Daoy (cell line): ENCODE data around the gene MS4A8. TPM values are rescaled to one million over a fixed set of nuclear protein-coding genes. Genes with fewer than 3 reads are reported as not detected.
A peak's percentile ranks its signal among the peaks of the same experiment; 100 is the strongest.
"Not testable (repeated sequence)": the region's sequence is repeated elsewhere in the genome, so short reads cannot be mapped to it uniquely, and the experiment has no call there.

Source experiments
- DNase-seq: peaks from one replicate; pipeline ENCODE4 v3.0.0-alpha.2; 2015; ENCODE audit warnings: low read depth
- total RNA-seq: library from RNA; depleted of rRNA; stranded (reverse); fragments of >200 nt; shearing (Covaris generic); gene quantifications from 2 replicates; pipeline ENCODE4 v1.2.3, GENCODE V29; 2014; rRNA removed

Gene MS4A8
- total RNA-seq = not detected in 2 replicates

DNA sequence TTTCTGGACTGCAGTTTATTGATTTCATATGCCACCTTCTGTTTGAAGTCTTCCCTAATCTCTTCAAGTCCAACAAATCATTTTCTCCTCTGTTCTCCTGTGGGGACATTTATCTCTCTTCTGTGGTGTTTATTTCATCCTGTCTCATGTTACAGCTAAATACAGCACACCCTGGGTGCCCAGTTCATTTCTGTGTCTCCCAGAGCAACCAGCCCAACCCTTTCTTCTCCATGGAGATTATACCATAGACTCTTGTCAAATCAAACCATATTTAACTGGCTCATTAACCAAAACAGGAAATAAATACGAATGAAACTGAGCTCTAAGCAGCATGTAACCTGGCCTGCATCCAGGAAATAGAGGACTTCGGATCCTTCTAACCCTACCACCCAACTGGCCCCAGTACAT, at the start of gene MS4A8:
TSS of gene MS4A8 (plus strand) at position 329 of the 408 bp plus-strand sequence. CDS start 1,249 bp downstream, outside the sequence.
- DNase-seq = peak; percentile 13

- peak; percentile 2 for DNase-seq
These were observed 41.5 kb upstream of the MS4A8 start for GRCh38 chr11:60657888-60658287.

- DNase-seq = peak; percentile 18
These were observed 41.0 kb upstream of the MS4A8 start for GRCh38 chr11:60658409-60658808.

DNA sequence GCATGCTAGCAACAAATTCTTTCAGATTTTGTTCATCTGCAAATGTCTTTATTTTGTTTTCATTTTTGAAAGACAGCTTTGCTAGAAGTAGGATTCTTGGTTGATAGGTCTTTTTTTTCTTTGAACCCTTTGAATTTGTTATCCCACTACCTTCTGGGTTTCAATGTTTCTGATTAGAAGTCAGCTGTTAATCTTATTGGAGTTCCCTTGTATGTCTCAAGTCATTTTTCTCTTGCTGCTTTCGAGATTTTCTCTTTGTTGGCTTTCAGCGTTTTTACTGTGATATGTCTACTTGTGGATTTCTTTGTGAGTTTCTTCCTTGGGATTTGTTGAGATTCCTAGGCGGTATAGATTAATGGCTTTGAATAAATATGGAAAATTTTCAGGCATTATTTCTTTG, 27.2 kb upstream of the MS4A8 start:
- DNase-seq = no peak

GRCh38 chr11:60678231-60678630, 21.2 kb upstream of the MS4A8 start:
- DNase-seq = not testable (repeated sequence)

GRCh38 chr11:60679879-60680278, 19.5 kb upstream of the MS4A8 start:
- DNase-seq = no peak

DNA sequence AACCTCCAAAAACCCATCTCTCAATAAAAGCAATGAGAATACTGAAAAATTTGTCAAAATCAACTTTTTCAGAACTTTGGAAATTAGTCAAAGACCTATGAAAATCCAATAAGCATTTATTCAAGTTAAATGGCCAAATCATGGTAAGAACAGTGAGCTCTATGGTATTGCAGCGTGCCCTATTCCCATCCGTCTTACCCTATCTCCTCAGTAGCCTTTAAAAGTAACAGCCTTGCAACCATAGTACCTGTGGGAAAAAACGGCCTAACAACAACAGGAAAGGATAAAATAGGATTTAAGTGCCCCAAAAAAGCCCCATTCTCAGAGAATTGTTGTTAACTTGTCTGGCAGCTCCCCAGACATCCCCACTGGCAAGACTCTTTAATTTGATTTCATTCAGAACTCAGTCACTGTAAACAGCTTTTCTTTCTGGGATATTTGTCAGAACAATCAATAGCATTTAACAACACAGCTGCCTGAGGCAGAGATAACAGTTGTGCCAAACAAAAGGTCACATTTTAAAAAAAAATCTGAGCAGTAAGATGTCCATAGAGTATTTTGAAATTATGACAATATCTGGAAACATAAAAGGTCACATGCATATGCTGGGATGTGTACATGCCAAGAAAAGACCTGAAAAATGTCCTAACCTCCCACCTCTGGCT, 18.8 kb upstream of the MS4A8 start:
- DNase-seq = no peak

GRCh38 chr11:60684541-60684848, 14.9 kb upstream of the MS4A8 start:
- not testable (repeated sequence) for DNase-seq

GRCh38 chr11:60691661-60692060, 7.8 kb upstream of the MS4A8 start:
- no peak for DNase-seq

DNA sequence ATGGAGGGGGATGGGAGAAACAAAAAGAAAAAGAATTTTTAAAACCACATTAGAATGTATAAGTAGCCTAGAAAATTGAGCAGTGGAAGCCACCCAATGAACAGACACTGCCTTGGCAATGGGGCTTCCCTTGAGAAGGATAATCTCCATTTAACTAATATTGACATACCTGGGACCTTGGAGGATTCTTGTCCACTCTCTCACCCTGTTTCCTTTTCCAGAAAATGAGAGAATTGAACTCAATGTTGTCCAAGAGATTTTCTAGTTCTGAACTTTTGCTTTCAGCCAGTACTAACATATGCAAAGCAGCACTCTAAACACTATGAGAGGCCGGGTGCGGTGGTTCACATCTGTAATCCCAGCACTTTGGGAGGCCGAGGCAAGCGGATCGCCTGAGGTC, 524 bp downstream of the MS4A8 start:
- no peak for DNase-seq

DNA sequence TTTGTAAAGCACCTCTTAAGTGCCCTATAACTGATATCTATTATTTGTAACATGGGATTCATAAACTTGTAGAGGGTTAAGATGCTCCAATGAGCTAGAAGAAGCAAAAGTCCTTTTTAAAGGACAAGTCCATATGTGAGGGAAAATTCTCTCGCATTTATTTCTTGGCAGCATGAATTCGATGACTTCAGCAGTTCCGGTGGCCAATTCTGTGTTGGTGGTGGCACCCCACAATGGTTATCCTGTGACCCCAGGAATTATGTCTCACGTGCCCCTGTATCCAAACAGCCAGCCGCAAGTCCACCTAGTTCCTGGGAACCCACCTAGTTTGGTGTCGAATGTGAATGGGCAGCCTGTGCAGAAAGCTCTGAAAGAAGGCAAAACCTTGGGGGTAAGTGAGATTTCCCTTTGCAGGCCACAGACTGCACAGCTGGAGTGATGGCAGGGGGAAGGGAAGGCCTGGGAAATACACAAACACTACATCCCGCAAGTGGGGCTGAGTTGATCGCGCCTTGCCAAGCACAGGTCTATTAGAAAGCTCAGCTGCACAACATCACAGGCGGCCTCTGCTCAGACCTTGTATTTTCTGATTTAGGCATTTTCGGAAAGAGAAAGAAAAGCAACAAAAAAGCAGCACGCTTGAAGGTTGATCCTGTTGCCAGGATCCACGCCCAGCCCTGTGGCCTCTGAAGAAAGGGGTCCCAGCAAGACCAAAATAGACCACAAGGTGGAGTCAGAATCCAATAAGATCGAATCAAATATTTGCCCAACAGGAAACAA, 1.5 kb downstream of the MS4A8 start:
- peak; percentile 28 for DNase-seq

DNA sequence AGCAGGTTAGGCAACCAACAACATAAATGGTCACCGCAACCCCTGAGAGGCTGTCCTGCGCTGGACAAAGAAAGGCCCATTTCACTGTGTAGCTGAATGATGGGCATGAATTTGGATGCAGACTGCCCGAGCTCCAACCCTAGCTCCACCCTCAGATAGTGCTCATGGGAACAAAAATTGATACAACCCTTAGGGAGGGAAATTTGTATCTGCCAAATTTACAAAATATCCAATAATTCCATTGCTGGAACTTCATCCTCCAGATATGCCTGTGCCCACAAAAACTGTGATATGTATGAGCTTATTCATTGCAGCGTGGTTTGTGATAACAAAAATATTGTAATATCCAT, 2.0 kb downstream of the MS4A8 start:
- no peak for DNase-seq

GRCh38 chr11:60703374-60703773, 4.0 kb downstream of the MS4A8 start:
- DNase-seq = no peak

GRCh38 chr11:60705895-60706294, 6.5 kb downstream of the MS4A8 start:
- no peak for DNase-seq

- no peak for DNase-seq
These were observed 7.5 kb downstream of the MS4A8 start for GRCh38 chr11:60706931-60707330.

- DNase-seq = no peak
These were observed 11.1 kb downstream of the MS4A8 start for GRCh38 chr11:60710482-60710881.

DNA sequence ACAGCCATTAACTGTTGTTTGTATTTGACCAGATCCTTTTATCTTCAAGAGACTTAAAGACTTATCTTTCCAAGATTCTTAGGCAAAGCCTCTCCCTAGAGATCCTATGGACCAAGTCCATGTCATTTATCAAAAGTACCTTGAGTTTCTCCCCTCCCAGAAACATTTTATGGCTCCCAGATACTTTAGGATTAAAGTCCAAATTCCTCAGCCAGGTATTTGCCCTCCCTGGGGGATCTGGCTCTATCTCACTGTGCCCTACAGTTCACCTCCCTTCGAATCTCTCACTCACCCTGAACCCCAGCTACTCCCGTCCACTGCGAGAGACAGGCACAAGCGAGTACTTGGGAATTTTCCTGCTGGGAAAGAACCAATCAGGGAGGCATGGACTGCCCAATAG, 11.9 kb downstream of the MS4A8 start:
- no peak for DNase-seq

DNA sequence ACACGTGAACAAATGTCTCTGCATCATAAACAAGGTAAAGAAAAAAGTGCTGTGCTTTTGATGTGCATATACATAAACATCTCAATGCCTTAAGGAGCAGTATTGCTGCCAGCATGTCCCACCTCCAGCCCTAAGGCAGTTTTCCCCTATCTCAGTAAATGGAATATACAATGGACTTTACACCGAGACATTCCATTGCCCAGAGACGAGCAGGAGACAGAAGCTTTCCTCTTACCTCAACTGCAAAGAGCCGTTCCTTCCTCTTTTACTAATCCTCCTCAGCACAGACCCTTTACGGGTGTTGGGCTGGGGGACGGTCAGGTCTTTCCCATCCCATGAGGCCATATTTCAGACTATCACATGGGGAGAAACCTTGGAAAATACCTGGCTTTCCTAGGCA, 14.0 kb downstream of the MS4A8 start:
- DNase-seq = not testable (repeated sequence)

- peak; percentile 8 for DNase-seq
These were observed 18.5 kb downstream of the MS4A8 start for GRCh38 chr11:60717956-60718355.

DNA sequence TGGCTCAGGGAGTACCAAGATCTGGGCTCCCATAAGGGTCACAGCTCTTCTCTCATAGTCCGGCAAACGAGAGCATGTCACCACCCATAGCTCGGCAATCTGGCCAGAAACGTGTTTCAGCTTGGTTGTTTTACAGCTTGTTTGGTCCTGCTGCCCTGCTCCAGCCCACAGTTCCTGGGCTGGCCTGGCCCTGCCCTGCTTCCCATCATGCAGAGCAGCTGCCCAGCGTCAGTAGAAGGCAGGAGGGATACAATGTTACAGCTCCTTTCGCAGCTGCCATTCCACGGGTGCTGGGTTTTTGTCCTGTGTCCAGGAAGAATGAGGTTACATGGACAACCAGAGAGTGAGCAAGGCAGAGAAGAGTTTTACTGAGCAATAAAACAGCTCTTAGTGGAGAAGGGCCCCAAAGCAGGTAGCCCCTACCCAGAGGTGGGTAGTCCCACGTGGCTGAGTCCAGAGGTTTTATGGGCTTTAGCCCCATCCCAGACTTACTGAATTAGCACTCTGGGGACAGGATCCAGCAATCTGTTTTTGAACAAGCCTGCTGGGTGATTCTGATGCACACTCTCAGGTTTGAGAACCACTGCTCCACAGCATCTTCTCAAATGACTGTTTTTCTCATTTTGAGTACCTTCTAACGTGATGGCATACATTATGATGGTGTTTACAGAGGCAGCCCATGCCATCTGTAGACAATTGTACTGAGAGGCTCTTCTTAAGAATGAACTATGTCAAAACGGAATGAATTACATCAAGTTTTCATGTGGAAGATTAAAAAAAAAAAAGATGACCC, 19.3 kb downstream of the MS4A8 start:
- DNase-seq = no peak

DNA sequence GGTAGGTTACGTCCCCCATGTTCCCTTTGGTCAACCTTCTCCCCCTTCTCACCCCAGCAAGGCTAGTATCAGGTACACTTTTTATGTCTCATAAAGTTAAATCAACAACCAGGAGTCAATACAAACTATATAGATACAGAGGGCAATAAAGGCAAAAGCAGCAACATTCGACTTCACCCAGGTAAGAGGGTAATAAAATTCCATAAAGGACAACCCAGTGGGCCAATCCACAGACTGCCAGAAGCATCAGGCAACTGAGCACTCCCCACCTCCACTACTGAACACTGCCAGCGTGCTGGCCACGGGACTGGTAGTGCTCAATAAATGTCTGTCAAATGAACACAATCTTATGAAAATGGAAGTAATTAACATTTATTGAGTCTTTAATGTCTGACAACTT, 20.0 kb downstream of the MS4A8 start:
- no peak for DNase-seq

- no peak for DNase-seq
These were observed 21.0 kb downstream of the MS4A8 start for GRCh38 chr11:60720460-60720859.

- DNase-seq = no peak
These were observed 25.0 kb downstream of the MS4A8 start, which contains the start of gene MS4A18 for GRCh38 chr11:60724420-60724819. TSS of gene MS4A18 (plus strand) at chr11:60724720.
